Neural progenitor cell (in vitro differentiated cells): Measurements from ENCODE around the gene FOXK1.

Source experiments
- EZH2 ChIP-seq: fragments of 200-600 bp; sonication (generic); IDR thresholded peaks from 2 replicates; pipeline ENCODE4 v1.6.1; 2017; ENCODE audit warnings: antibody characterized with exemption, mild to moderate bottlenecking, moderate library complexity
- EZH2phosphoT487 ChIP-seq: fragments of 200-600 bp; sonication (generic); IDR thresholded peaks from 2 replicates; pipeline ENCODE4 v1.6.1; 2017; ENCODE audit warnings: antibody characterized with exemption
- TF ChIP-seq, protein P1 (sequence below): fragments of 200-600 bp; sonication (generic); IDR thresholded peaks from 2 replicates; pipeline ENCODE4 v1.5.1; 2017; ENCODE audit warnings: antibody characterized with exemption, mild to moderate bottlenecking

DNA sequence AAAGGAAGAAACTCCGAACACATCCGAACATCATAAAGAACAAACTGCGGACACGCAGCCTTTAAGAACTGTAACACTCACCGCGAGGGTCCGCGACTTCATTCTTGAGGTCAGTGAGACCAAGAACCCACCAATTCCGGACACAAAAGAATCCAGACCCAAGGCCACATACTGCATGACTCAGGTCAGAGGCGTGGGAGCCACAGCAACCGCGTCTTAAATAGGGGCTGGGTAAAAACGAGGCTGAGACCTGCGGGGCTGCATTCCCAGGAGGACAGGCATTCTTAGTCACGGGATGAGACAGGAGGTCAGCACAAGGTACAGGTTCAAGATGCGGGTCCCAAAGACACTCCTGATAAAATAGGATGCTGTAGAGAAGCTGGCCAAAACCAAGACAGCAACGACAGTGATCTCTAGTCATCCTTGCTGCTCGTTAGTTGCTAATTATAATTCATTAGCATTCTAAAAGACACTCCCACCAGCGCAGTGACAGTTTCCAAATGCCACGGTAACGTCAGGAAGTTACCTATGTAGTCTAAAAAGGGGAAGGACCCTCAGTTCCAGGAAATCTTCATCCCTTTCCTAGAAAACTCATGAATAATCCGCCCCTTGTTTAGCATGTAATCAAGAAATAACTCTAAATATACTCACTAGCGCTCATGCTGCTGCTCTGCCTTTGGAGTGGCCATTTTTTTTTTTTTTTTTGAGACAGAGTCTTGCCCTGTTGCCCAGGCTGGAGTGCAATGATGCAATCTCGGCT lies 112.7 kb downstream of the FOXK1 start:
- TF ChIP-seq, protein P1, sequence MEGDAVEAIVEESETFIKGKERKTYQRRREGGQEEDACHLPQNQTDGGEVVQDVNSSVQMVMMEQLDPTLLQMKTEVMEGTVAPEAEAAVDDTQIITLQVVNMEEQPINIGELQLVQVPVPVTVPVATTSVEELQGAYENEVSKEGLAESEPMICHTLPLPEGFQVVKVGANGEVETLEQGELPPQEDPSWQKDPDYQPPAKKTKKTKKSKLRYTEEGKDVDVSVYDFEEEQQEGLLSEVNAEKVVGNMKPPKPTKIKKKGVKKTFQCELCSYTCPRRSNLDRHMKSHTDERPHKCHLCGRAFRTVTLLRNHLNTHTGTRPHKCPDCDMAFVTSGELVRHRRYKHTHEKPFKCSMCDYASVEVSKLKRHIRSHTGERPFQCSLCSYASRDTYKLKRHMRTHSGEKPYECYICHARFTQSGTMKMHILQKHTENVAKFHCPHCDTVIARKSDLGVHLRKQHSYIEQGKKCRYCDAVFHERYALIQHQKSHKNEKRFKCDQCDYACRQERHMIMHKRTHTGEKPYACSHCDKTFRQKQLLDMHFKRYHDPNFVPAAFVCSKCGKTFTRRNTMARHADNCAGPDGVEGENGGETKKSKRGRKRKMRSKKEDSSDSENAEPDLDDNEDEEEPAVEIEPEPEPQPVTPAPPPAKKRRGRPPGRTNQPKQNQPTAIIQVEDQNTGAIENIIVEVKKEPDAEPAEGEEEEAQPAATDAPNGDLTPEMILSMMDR: no peak
- TF ChIP-seq EZH2phosphoT487 (no peak), EZH2 (no peak)
